Liver (tissue), 9 donors: ENCODE measurements around the gene C9orf50. TPM values are rescaled to one million over a fixed set of nuclear protein-coding genes. Genes with fewer than 3 reads are reported as not detected.
A peak's percentile ranks its signal among the peaks of the same experiment; 100 is the strongest.

ENCODE experiments used
- DNase-seq: peaks from one replicate; pipeline ENCODE4 v3.0.0-alpha.2; 2017; ENCODE audit warnings: low spot score
- H3K27ac ChIP-seq, 2 donors: one replicate each; pipeline ENCODE4 v1.7.0; 2013; ENCODE audit warnings: inconsistent platforms in 2 of 2, low read length in 2 of 2, control low read depth in 1 of 2, low read depth in 1 of 2, mild to moderate bottlenecking in 1 of 2
- H3K27me3 ChIP-seq, 4 donors: one replicate each; pipeline versions ENCODE4 v1.6.1 to v1.7.0; 2013; ENCODE audit warnings: low read length in 3 of 4, inconsistent platforms in 1 of 4, mild to moderate bottlenecking in 1 of 4, moderate library complexity in 1 of 4; ENCODE audit not compliant: control insufficient read depth in 4 of 4, insufficient read depth in 4 of 4
- H3K36me3 ChIP-seq, 4 donors: one replicate each; pipeline versions ENCODE4 v1.6.1 to v1.7.0; 2013; ENCODE audit warnings: low read length in 3 of 4, mild to moderate bottlenecking in 3 of 4, low read depth in 1 of 4, moderate library complexity in 1 of 4; ENCODE audit not compliant: control insufficient read depth in 4 of 4, insufficient read depth in 3 of 4
- H3K4me1 ChIP-seq, 4 donors: one replicate each; pipeline versions ENCODE4 v1.6.1 to v1.7.0; 2013; ENCODE audit warnings: low read length in 3 of 4, mild to moderate bottlenecking in 3 of 4, moderate library complexity in 1 of 4; ENCODE audit not compliant: control insufficient read depth in 4 of 4, insufficient read depth in 4 of 4
- H3K4me3 ChIP-seq, 3 donors: one replicate each; pipeline versions ENCODE4 v1.6.1 to v1.7.0; 2013; ENCODE audit warnings: low read length in 3 of 3, control low read depth in 1 of 3, low read depth in 1 of 3, mild to moderate bottlenecking in 1 of 3
- H3K9ac ChIP-seq, 2 donors: one replicate each; pipeline ENCODE4 v1.7.0; 2013; ENCODE audit warnings: low read length in 2 of 2, mild to moderate bottlenecking in 2 of 2, moderate library complexity in 2 of 2, control low read depth in 1 of 2, low read depth in 1 of 2
- H3K9me3 ChIP-seq, 4 donors: one replicate each; pipeline versions ENCODE4 v1.6.1 to v1.7.0; 2013; ENCODE audit warnings: low read length in 3 of 4; ENCODE audit not compliant: control insufficient read depth in 4 of 4
- ATF3 ChIP-seq: IDR thresholded peaks from 2 replicates; pipeline ENCODE4 v1.6.1; 2016; ENCODE audit warnings: antibody characterized with exemption
- EGR1 ChIP-seq, 2 donors: IDR thresholded peaks; 2 replicates each; pipeline ENCODE4 v1.6.1; 2016 to 2018; ENCODE audit warnings: antibody characterized with exemption in 2 of 2, low read depth in 2 of 2
- FOXA2 ChIP-seq: IDR thresholded peaks from 2 replicates; pipeline ENCODE4 v1.6.1; 2016; ENCODE audit warnings: antibody characterized with exemption
- HNF4A ChIP-seq, 2 donors: conservative IDR thresholded peaks; 2 replicates each; pipeline ENCODE4 v1.6.1; 2016; ENCODE audit warnings: antibody characterized with exemption in 2 of 2, mild to moderate bottlenecking in 2 of 2
- HNF4G ChIP-seq: IDR thresholded peaks from 2 replicates; pipeline ENCODE4 v1.6.1; 2016; ENCODE audit warnings: antibody characterized with exemption
- NR2F2 ChIP-seq: IDR thresholded peaks from 2 replicates; pipeline ENCODE4 v1.6.1; 2016; ENCODE audit warnings: antibody characterized with exemption
- REST ChIP-seq: IDR thresholded peaks from 2 replicates; pipeline ENCODE4 v1.6.1; 2016; ENCODE audit warnings: antibody characterized with exemption, mild to moderate bottlenecking
- RXRA ChIP-seq, 2 donors: IDR thresholded peaks; 2 replicates each; pipeline ENCODE4 v1.6.1; 2017 to 2018; ENCODE audit warnings: antibody characterized with exemption in 2 of 2, mild to moderate bottlenecking in 1 of 2
- SP1 ChIP-seq: IDR thresholded peaks from 2 replicates; pipeline ENCODE4 v1.6.1; 2018; ENCODE audit warnings: antibody characterized with exemption, mild to moderate bottlenecking
- YY1 ChIP-seq: IDR thresholded peaks from 2 replicates; pipeline ENCODE4 v1.6.1; 2016; ENCODE audit warnings: antibody characterized with exemption, mild to moderate bottlenecking
- WGBS: extraction: QIAGEN DNeasy Blood & Tissue Kit; methylation state at CpG from one replicate; pipeline ENCODE4 v1.1.7; 2013; 5-methylcytosine and 5-hydroxymethylcytosine counted together
- polyA plus RNA-seq, 2 donors: library from polyadenylated mRNA; stranded (reverse) in 1 of 2; unstranded in 1 of 2; fragments of 200-250 nt in 1 of 2; fragments of >200 nt in 1 of 2; fragmentation: Nextera tagmentation in 1 of 2; extraction: Ambion mirVana in 1 of 2; gene quantifications; one replicate each; pipeline versions ENCODE4 v1.2.1 to v1.2.3, GENCODE V29; 2013 to 2015
- total RNA-seq, 2 donors: library from RNA; depleted of rRNA; stranded (reverse); fragments of >200 nt; gene quantifications; one replicate each; pipeline ENCODE4 v1.2.3, GENCODE V29; 2014
- TF ChIP-seq, protein P1 (sequence below): fragments of 150-350 bp; IDR thresholded peaks from 2 replicates; pipeline ENCODE4 v1.5.1; 2017; ENCODE audit warnings: improper control_type of control experiment, low read depth, low read length; ENCODE audit not compliant: missing input control
- donor health status: healthy.
- donor health status: healthy.
- donor health status: healthy.
- donor health status: healthy.
- donor health status: healthy.

The C9orf50 gene
- total and polyA plus RNA-seq, 4 donors: 0.23 TPM; not detected in 3

DNA sequence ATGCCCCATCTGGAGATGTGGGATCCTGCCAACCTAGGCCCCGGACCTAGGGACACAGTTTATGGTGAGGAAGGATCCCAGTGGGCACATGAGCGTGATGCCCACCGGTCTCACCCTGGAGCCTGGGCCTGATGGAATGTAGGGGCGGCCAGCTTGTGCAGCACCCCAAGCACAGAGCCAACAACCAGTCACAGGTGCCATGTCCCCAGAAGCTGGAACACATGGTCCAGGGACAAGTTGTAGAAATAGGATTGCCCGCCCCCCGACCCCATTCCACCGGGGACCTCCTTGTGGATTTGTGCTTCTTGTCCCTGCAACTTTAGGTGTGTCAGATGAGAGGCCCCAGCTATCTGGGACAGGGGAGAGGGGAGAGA is 48.9 kb downstream of the C9orf50 start (continued):
- no peak for TF ChIP-seq REST
- TF ChIP-seq, protein P1, sequence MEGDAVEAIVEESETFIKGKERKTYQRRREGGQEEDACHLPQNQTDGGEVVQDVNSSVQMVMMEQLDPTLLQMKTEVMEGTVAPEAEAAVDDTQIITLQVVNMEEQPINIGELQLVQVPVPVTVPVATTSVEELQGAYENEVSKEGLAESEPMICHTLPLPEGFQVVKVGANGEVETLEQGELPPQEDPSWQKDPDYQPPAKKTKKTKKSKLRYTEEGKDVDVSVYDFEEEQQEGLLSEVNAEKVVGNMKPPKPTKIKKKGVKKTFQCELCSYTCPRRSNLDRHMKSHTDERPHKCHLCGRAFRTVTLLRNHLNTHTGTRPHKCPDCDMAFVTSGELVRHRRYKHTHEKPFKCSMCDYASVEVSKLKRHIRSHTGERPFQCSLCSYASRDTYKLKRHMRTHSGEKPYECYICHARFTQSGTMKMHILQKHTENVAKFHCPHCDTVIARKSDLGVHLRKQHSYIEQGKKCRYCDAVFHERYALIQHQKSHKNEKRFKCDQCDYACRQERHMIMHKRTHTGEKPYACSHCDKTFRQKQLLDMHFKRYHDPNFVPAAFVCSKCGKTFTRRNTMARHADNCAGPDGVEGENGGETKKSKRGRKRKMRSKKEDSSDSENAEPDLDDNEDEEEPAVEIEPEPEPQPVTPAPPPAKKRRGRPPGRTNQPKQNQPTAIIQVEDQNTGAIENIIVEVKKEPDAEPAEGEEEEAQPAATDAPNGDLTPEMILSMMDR: no peak
- no peak for TF ChIP-seq RXRA (IDR thresholded peaks at IDR 0.05)
- TF ChIP-seq EGR1 (IDR thresholded peaks at IDR 0.05; ENCODE audit: low read depth in 2 of 2): no peak
- TF ChIP-seq FOXA2: no peak
- TF ChIP-seq HNF4G: no peak
- TF ChIP-seq SP1: no peak
- TF ChIP-seq YY1: no peak

DNA sequence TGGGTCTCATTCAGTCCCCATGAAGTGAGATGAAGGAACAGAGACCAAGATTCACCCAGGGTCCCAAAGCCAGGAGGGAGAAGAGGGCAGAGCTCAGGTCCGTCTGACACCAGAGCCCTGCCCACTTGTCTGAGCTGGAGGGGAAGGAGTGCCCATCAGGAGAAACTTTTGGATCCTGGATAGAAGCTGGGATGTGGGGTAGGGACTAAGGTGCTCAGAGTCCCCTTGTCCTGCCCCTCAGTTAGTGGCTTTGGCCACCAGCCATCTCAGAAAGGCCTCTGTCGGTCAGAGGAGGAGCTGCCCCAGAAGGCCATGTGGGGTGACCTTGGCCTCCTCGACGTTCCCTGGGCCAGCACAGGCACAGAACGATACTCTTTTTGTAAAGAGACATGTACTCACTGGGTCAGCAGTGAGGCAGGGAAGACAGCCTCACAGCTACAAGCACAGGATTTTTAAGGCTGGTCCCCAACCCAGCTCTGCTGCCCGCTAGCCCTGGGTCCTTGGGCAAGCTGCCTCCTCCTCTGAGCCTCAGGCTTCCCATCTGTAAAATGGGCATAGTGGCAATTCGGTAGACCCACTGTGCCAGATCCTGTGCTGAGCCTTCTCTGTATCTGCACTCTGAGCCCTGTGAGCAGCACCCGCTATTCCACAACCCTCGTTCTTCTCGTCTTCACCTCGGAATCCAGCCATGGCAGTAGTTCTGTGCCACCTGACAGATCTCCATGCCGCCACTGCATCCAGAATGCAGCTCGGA is 49.4 kb downstream of the C9orf50 start:
- 62% methylated on average over 13 of the region's 13 CpGs for WGBS
- TF ChIP-seq ATF3 (no peak), SP1 (peak; percentile 26), NR2F2 (no peak), HNF4A (conservative IDR thresholded peaks at IDR 0.05) (peak in 1 of 2 donors; percentile 12)
- TF ChIP-seq, protein P1: no peak
- H3K9me3 ChIP-seq: peaks cover 0 to 6% (median under 1%) of the 10 kb centered on the region in 4 donors
- no peaks in the 10 kb centered on the region for H3K27me3 ChIP-seq
- no peaks in the 10 kb centered on the region for H3K36me3 ChIP-seq
- peak overlapping the region; percentile 66 to 91 for H3K27ac ChIP-seq
- H3K4me3 ChIP-seq: no peak overlapping the region
- no peak for DNase-seq
- peaks cover 5 to 28% (median 16%) of the 10 kb centered on the region in 4 donors for H3K4me1 ChIP-seq
- no peak overlapping the region for H3K9ac ChIP-seq
